Measurements from ENCODE around the gene PES1. TPM values are rescaled to one million over a fixed set of nuclear protein-coding genes. Genes with fewer than 3 reads are reported as not detected.
"Not testable (repeated sequence)": the region's sequence is repeated elsewhere in the genome, so short reads cannot be mapped to it uniquely, and the experiment has no call there.

PES1 gene
- total RNA-seq, 4 donors from 2014 or later = 45.3 to 67.0 (median 58.4) TPM

DNA sequence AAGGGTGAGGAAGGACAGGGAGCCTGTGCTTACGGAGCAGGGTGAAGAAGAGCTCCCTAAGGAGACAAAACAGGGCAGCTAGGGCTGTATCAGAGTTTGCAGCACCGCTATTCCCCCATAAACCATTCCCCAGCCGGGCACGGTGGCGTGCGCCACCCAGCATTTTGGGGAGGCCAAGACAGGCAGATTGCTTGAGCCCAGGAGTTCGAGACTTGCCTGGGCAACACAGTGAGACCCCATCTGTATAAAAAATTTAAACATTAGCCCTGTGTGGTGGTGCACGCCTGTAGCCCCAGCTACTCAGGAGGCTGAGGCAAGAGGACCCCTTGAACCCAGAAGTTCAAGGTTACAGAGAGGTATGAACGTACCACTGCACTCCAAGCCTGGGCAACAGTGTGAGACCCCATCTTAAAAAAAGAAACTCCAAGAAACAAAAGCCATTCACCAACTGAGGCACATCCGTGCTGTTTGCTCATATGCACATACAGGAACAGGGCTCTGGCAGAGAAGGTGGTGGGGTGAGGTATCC lies 22.0 kb downstream of the PES1 start:
- Histone ChIP-seq H3K4me1 (peaks cover 0 to 7% (median 3%) of the 10 kb centered on the region in 3 donors), H3K4me3 (no peak overlapping the region), H3K36me3 (no peaks in the 10 kb centered on the region), H3K27me3 (peaks cover 0 to 7% (median 0%) of the 10 kb centered on the region in 4 donors), H3K9me3 (no peaks in the 10 kb centered on the region), H3K27ac (no peak overlapping the region)
- intact Hi-C loops (cut with DNase I) = no loop called here
- WGBS, 2 donors = 83 to 84% methylated on average over 10 of the region's 10 CpGs
- DNase-seq = no peak
- no peak for TF ChIP-seq POLR2A (IDR thresholded peaks at IDR 0.05)
- TF ChIP-seq, protein P1, sequence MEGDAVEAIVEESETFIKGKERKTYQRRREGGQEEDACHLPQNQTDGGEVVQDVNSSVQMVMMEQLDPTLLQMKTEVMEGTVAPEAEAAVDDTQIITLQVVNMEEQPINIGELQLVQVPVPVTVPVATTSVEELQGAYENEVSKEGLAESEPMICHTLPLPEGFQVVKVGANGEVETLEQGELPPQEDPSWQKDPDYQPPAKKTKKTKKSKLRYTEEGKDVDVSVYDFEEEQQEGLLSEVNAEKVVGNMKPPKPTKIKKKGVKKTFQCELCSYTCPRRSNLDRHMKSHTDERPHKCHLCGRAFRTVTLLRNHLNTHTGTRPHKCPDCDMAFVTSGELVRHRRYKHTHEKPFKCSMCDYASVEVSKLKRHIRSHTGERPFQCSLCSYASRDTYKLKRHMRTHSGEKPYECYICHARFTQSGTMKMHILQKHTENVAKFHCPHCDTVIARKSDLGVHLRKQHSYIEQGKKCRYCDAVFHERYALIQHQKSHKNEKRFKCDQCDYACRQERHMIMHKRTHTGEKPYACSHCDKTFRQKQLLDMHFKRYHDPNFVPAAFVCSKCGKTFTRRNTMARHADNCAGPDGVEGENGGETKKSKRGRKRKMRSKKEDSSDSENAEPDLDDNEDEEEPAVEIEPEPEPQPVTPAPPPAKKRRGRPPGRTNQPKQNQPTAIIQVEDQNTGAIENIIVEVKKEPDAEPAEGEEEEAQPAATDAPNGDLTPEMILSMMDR (IDR thresholded peaks at IDR 0.05) = no peak

DNA sequence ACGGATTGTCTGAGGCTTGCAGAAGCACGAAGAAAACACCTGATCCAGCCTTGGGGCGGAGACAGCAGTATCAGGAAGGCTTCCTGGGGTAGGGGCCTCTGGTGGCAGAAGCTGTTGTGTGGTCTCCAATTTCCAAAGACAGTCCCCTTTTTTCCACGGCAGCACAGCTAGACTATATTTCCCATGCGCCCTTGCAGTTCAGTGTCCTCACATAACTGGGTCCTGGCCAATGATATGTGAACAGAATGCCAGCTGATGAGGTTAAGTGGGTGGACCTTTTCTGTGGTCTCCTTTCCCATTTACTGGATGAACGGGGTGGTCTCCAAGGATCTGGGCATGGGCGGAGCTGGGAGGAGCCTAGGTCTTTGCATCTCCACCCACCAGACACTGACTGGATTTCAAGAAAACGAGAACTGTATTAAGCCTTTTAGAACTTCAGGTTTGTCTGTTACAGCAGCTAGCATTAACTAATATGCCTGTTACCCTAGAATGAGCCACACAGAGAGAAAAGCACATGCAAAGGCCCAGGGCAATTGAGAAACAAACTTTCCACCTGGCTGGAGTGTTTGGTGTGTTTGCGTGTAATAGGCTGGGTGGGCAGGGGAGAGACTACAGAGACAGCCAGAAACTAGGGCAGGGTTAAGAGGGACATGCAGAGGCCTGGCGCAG lies 23.4 kb downstream of the PES1 start:
- DNase-seq = no peak
- Histone ChIP-seq H3K36me3 (no peaks in the 10 kb centered on the region), H3K9me3 (no peaks in the 10 kb centered on the region), H3K4me1 (no peaks in the 10 kb centered on the region), H3K4me3 (no peak overlapping the region), H3K27me3 (peaks cover 0 to 5% (median 0%) of the 10 kb centered on the region in 4 donors), H3K27ac (no peak overlapping the region)
- 60 to 62% methylated on average over 9 to 10 of the region's 10 CpGs for WGBS, 2 donors
- intact Hi-C loops (cut with DNase I) = no loop called here
- TF ChIP-seq, protein P1 (IDR thresholded peaks at IDR 0.05) = no peak
- TF ChIP-seq POLR2A (IDR thresholded peaks at IDR 0.05) = no peak

DNA sequence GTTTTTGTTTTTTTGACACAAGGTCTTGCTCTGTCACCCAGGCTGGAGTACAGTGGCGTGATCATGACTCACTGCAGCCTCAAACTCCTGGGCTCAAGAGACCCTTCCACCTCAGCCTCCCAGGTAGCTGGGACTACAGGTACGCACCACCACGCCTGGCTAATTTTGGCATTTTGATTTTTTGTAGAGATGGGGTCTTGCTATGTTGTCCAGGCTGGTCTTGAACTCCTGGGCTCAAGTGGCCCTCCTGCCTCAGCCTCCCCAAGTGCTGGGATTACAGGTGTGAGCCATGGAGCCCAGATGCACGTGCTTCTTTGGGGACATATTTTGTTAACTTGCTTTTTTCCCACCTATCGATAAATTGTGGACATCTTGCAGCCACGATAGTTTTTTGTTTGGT lies 24.4 kb downstream of the PES1 start:
- H3K4me1 ChIP-seq; H3K9me3 ChIP-seq; H3K36me3 ChIP-seq; H3K27ac ChIP-seq; H3K4me3 ChIP-seq; H3K27me3 ChIP-seq; intact Hi-C loops (cut with DNase I); DNase-seq: not testable (repeated sequence)
- 80 to 86% methylated on average over 6 of the region's 6 CpGs for WGBS, 2 donors

DNA sequence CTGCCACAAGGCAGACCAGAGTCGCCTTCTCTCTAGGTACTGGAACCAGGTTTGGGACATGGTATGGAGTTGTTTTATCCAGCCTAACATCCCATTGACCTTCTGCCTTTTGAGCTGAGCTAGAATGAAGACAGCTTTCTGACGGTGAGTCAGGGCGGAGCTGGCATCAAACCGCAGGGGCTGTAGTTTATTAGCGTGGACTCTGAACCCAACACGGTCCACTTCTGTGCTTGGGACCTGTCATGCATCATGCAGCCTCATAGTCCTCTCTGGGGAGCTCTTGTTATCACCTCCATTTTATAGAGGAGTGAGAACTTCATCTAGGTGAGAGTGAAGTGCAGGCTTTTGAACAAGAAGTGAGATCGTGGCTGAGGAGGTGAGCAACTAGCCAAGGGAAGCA lies 25.6 kb downstream of the PES1 start:
- H3K27me3 ChIP-seq = peaks cover 0 to 5% (median 0%) of the 10 kb centered on the region in 4 donors
- WGBS, 2 donors = 76 to 79% methylated on average over 3 to 6 of the region's 7 CpGs
- no peak overlapping the region for H3K27ac ChIP-seq
- H3K9me3 ChIP-seq = no peaks in the 10 kb centered on the region
- intact Hi-C loops (cut with DNase I) = no loop called here
- peaks cover 0 to 6% (median 0%) of the 10 kb centered on the region in 3 donors for H3K4me1 ChIP-seq
- DNase-seq = no peak
- TF ChIP-seq POLR2A (IDR thresholded peaks at IDR 0.05) = no peak
- TF ChIP-seq, protein P1 (IDR thresholded peaks at IDR 0.05) = no peak
- no peaks in the 10 kb centered on the region for H3K36me3 ChIP-seq
- no peak overlapping the region for H3K4me3 ChIP-seq

DNA sequence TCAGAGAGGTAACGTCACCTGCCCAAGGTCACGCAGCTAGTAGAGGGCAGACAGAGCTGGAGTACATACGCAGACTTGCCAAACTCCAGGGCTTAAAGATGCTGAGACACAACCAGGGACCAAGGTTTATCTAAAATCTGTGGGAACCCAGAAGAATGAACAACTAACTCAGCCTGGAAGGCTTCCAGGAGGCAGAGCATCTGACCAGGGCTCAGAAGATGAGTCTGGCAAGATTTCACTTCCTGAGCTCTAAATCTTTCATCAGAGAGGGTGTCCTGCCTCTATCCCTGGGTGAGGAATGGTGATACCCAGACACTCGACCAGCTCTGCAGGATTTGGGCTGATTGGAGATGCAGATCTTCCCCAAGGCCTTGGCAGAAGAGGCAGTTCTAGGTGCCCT lies 26.4 kb downstream of the PES1 start:
- intact Hi-C loops (cut with DNase I) = no loop called here
- Histone ChIP-seq H3K9me3 (no peaks in the 10 kb centered on the region), H3K4me3 (no peak overlapping the region), H3K4me1 (peaks cover 0 to 6% (median 0%) of the 10 kb centered on the region in 3 donors), H3K27me3 (peaks cover 0 to 5% (median 0%) of the 10 kb centered on the region in 4 donors), H3K36me3 (no peaks in the 10 kb centered on the region), H3K27ac (no peak overlapping the region)
- TF ChIP-seq POLR2A (IDR thresholded peaks at IDR 0.05) = no peak
- TF ChIP-seq, protein P1 (IDR thresholded peaks at IDR 0.05) = no peak
- DNase-seq = no peak
- WGBS, 2 donors = 66% methylated on average over 4 of the region's 4 CpGs; no CpG with 5 or more reads in 1 of the 2 donors

Measured in esophagus squamous epithelium (tissue), 5 donors.